Activated gamma-delta T cell (primary cell): ENCODE data around the gene CPLANE2.
A peak's percentile ranks its signal among the peaks of the same experiment; 100 is the strongest.
"Not testable (repeated sequence)": the region's sequence is repeated elsewhere in the genome, so short reads cannot be mapped to it uniquely, and the experiment has no call there.

ENCODE experiments used
- DNase-seq: peaks from one replicate; lab custom pipeline; 2025; lab: John Stamatoyannopoulos, UW

The CPLANE2 gene

GRCh38 chr1:16229976-16230740 lies 6.8 kb downstream of the CPLANE2 start:
- no peak for DNase-seq

GRCh38 chr1:16226490-16227179 lies 10.3 kb downstream of the CPLANE2 start:
- DNase-seq, result no peak

- no peak for DNase-seq
Measured at GRCh38 chr1:16226129-16226489, 10.9 kb downstream of the CPLANE2 start.

- no peak for DNase-seq
Measured at GRCh38 chr1:16224472-16224871, 12.5 kb downstream of the CPLANE2 start.

GRCh38 chr1:16222716-16223115 lies 14.3 kb downstream of the CPLANE2 start:
- not testable (repeated sequence) for DNase-seq

GRCh38 chr1:16221499-16221898 lies 15.5 kb downstream of the CPLANE2 start:
- no peak for DNase-seq

- no peak for DNase-seq
Measured at GRCh38 chr1:16219968-16220500, 16.9 kb downstream of the CPLANE2 start.

- no peak for DNase-seq
Measured at GRCh38 chr1:16218674-16219071, 18.3 kb downstream of the CPLANE2 start.

GRCh38 chr1:16218014-16218673 lies 18.8 kb downstream of the CPLANE2 start:
- DNase-seq, result no peak

- DNase-seq, result peak; percentile 80
Measured at GRCh38 chr1:16217061-16217785, 19.8 kb downstream of the CPLANE2 start.

GRCh38 chr1:16215882-16216753 lies 20.9 kb downstream of the CPLANE2 start:
- no peak for DNase-seq

GRCh38 chr1:16215240-16215639 lies 21.7 kb downstream of the CPLANE2 start:
- DNase-seq, result not testable (repeated sequence)

GRCh38 chr1:16213544-16213943 lies 23.4 kb downstream of the CPLANE2 start:
- not testable (repeated sequence) for DNase-seq

- no peak for DNase-seq
Measured at GRCh38 chr1:16213013-16213412, 24.0 kb downstream of the CPLANE2 start.

GRCh38 chr1:16212251-16212961 lies 24.6 kb downstream of the CPLANE2 start, which contains the start of gene ARHGEF19:
Gene ARHGEF19, minus strand, starts transcription at chr1:16212652. Its CDS starts 3,598 bp downstream, at chr1:16209054.
- no peak for DNase-seq

- DNase-seq, result no peak
Measured at GRCh38 chr1:16211824-16212223, 25.2 kb downstream of the CPLANE2 start.

GRCh38 chr1:16210581-16210980 lies 26.4 kb downstream of the CPLANE2 start:
- no peak for DNase-seq

GRCh38 chr1:16209847-16210407 lies 27.1 kb downstream of the CPLANE2 start:
- DNase-seq, result no peak

- DNase-seq, result no peak
Measured at GRCh38 chr1:16209132-16209846, 27.7 kb downstream of the CPLANE2 start.
